Endothelial cell (in vitro differentiated cells): ENCODE measurements around the gene SP2. TPM values are rescaled to one million over a fixed set of nuclear protein-coding genes. Genes with fewer than 3 reads are reported as not detected.

ENCODE experiments used
- DNase-seq: peaks from one replicate; pipeline ENCODE4 v3.0.0; 2021; ENCODE audit warnings: low spot score
- H3K27ac Mint-ChIP-seq: one replicate; pipeline ENCODE4 v1.8.0; 2021; ENCODE audit warnings: mixed read lengths, inconsistent platforms; ENCODE audit not compliant: unreplicated experiment
- H3K27me3 Mint-ChIP-seq: one replicate; pipeline ENCODE4 v1.8.0; 2021; ENCODE audit warnings: mild to moderate bottlenecking, moderate library complexity, mixed read lengths, inconsistent platforms; ENCODE audit not compliant: unreplicated experiment
- H3K36me3 Mint-ChIP-seq: one replicate; pipeline ENCODE4 v1.8.0; 2021; ENCODE audit warnings: mild to moderate bottlenecking, low read depth, mixed read lengths, inconsistent platforms; ENCODE audit not compliant: unreplicated experiment
- H3K4me1 Mint-ChIP-seq: one replicate; pipeline ENCODE4 v1.8.0; 2021; ENCODE audit warnings: mild to moderate bottlenecking, mixed read lengths, inconsistent platforms; ENCODE audit not compliant: unreplicated experiment
- H3K4me3 Mint-ChIP-seq: one replicate; pipeline ENCODE4 v1.8.0; 2021; ENCODE audit warnings: mild to moderate bottlenecking, mixed read lengths, inconsistent platforms; ENCODE audit not compliant: unreplicated experiment
- H3K9me3 Mint-ChIP-seq: one replicate; pipeline ENCODE4 v1.8.0; 2021; ENCODE audit warnings: mixed read lengths, inconsistent platforms; ENCODE audit not compliant: unreplicated experiment
- CTCF ChIP-seq: fragments of 200-600 bp; sonication (generic); IDR thresholded peaks from one replicate; pipeline ENCODE4 v1.5.0; 2021; ENCODE audit warnings: antibody characterized with exemption; ENCODE audit not compliant: unreplicated experiment
- total RNA-seq: library from RNA; stranded (reverse); fragmentation: NEBNext Ultra II Directional; extraction: Animal tissue kit (Norgen Biotek cat#: 25700); gene quantifications from one replicate; pipeline ENCODE4 v1.2.1, GENCODE V29; 2021; ENCODE audit not compliant: unreplicated experiment

Gene SP2
- total RNA-seq, 1 donor from 2014 or later, result 12.4 TPM

DNA sequence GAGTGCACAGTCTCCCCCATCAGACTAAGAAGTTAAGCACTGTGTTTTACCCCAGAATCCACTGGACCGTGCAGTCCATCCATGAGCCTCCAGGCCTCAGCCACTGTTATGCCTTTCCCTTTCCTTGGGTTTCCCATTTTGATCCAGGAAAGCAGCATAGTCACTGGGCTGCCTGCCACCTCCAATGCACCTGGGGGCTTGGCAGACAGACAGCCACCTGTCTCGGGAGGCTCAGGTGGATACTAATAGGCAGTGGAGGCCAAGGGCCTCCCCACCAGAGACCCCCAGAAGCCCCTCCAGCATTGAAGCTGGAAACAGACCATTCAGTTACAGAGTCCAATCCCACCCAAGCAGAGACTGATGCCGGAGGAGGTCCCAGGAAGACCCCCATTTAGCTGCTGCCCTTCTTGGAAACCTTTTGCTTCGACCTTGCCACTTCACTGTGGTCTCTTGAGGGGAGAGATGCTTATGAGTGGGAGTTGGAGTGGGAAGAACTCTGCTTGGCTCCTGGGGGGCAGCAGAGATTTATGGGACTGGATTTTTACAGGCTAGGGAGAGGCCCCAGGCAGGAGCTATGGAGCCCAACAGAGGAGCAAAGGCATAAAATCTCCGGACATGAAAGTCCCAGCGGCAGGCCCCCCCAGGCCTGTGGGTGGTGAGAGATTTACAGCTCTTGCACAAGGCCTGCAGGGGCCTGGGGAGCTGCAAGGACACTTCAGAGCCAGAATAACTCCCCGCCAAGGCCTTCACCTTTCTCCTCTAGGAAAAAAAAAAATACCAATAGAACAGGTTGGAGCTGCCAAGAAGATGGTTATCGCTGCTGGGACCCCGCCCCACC, 12.2 kb upstream of the SP2 start:
- TF ChIP-seq CTCF, result no peak
- H3K27me3 Mint-ChIP-seq, result peaks cover 13% of the 10 kb centered on the region
- no peaks in the 10 kb centered on the region for H3K36me3 Mint-ChIP-seq
- no peak for DNase-seq
- H3K4me3 Mint-ChIP-seq, result no peak overlapping the region
- no peak overlapping the region for H3K27ac Mint-ChIP-seq
- no peaks in the 10 kb centered on the region for H3K9me3 Mint-ChIP-seq
- H3K4me1 Mint-ChIP-seq, result peaks cover 31% of the 10 kb centered on the region

- Mint-ChIP-seq H3K27ac (no peak overlapping the region), H3K4me3 (no peak overlapping the region)
- no peak for DNase-seq
Observed at GRCh38 chr17:47884427-47884740, 11.7 kb upstream of the SP2 start.

DNA sequence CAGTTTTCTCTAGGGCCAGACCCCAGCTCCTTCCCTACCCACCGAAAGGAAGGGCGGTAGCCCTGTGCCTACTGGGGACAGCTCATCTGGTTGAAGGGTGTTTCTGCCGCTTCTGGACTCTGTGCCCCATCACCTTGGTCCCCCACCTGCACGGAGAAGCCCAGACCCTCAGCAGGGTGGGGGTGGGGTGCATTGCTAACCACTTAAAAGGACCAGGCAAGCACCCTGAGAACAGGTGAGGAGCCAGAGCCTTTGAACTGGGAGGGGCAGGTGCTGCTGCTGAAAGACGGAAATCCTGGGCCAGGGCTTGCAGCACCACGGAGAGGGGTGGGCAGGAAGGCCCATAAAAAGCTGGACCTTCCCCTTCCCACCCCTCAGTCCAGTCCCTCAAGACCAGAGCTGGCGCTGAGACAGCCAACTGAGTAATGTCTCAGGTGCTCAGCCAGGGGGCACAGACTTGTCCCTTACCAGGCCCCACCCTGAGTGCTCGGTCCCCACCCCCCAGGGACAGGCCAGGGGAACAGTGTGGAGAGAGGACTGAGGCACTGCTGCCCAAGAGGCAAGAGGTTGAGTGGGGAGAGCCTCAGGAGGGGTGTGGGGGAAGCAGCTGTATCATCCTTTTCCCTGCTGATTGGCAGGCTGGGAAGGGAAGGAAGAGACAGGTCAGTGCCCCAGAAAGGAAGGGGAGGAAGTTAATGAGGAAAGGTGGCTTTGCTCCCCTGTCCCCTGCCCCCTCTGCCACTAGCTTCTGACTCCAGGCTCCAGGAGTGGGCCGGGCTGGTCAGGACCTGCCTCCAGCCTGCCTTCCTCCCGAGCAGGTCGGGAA, 10.9 kb upstream of the SP2 start:
- no peaks in the 10 kb centered on the region for H3K9me3 Mint-ChIP-seq
- H3K27ac Mint-ChIP-seq, result no peak overlapping the region
- no peak overlapping the region for H3K4me3 Mint-ChIP-seq
- peaks cover 24% of the 10 kb centered on the region for H3K4me1 Mint-ChIP-seq
- no peak for DNase-seq
- H3K36me3 Mint-ChIP-seq, result no peaks in the 10 kb centered on the region
- H3K27me3 Mint-ChIP-seq, result peaks cover 10% of the 10 kb centered on the region
- no peak for TF ChIP-seq CTCF

More at GRCh38 chr17:47884427-47884740, 11.7 kb upstream of the SP2 start:
- no peak for TF ChIP-seq CTCF
- H3K36me3 Mint-ChIP-seq, result no peaks in the 10 kb centered on the region
- no peaks in the 10 kb centered on the region for H3K9me3 Mint-ChIP-seq
- H3K27me3 Mint-ChIP-seq, result peaks cover 11% of the 10 kb centered on the region
- peaks cover 25% of the 10 kb centered on the region for H3K4me1 Mint-ChIP-seq

DNA sequence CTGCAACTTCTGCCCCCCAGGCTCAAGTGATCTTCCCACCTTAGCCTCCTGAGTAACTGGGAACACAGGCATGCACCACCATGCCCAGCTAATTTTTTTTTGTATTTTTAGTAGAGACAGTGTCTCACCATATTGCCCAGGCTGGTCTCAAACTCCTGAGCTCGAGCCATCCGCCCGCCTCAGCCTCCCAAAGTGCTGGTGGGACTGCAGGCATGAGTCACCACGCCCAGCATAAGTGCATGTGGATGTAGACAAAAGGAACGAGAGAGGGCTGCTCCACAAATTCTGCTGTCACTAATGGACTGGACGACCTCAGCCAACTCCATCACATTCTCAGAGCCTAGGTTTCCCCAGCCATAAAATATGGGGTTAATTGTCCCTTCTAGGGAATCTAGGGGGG, 7.7 kb upstream of the SP2 start:
- Mint-ChIP-seq H3K27ac (no peak overlapping the region), H3K9me3 (no peaks in the 10 kb centered on the region), H3K36me3 (no peaks in the 10 kb centered on the region), H3K4me1 (peaks cover 22% of the 10 kb centered on the region), H3K4me3 (no peak overlapping the region), H3K27me3 (peaks cover 5% of the 10 kb centered on the region)
- DNase-seq, result no peak
- no peak for TF ChIP-seq CTCF
